Measurements from ENCODE around the gene GRP. TPM values are rescaled to one million over a fixed set of nuclear protein-coding genes. Genes with fewer than 3 reads are reported as not detected.

Gene GRP
- total RNA-seq, 1 donor from 2014 or later = not detected

GRCh38 chr18:59208602-59209125, 11.3 kb upstream of the GRP start:
- no peak overlapping the region for H3K4me3 Mint-ChIP-seq (ENCODE audit: low read depth)
- intact Hi-C loops (cut with micrococcal nuclease) = no loop called here
- no peaks in the 10 kb centered on the region for H3K4me1 Mint-ChIP-seq (ENCODE audit: low read depth)
- no peaks in the 10 kb centered on the region for H3K9me3 Mint-ChIP-seq
- no peak overlapping the region for H3K27ac Mint-ChIP-seq
- peaks cover 10% of the 10 kb centered on the region for H3K27me3 Mint-ChIP-seq (ENCODE audit: low read depth)
- DNase-seq (ENCODE audit: low spot score) = no peak
- H3K36me3 Mint-ChIP-seq (ENCODE audit: low read depth) = no peaks in the 10 kb centered on the region

- no peak for DNase-seq (ENCODE audit: low spot score)
- no peaks in the 10 kb centered on the region for H3K36me3 Mint-ChIP-seq (ENCODE audit: low read depth)
- H3K9me3 Mint-ChIP-seq = no peaks in the 10 kb centered on the region
- H3K4me3 Mint-ChIP-seq (ENCODE audit: low read depth) = no peak overlapping the region
- no peak overlapping the region for H3K27ac Mint-ChIP-seq
- H3K4me1 Mint-ChIP-seq (ENCODE audit: low read depth) = no peaks in the 10 kb centered on the region
- intact Hi-C loops (cut with micrococcal nuclease) = loop anchor here (10.0 kb wide), 1 partner anchor 125 kb away; no protein-coding TSS in a partner anchor
- peaks cover 11% of the 10 kb centered on the region for H3K27me3 Mint-ChIP-seq (ENCODE audit: low read depth)
These were observed 9.7 kb upstream of the GRP start for GRCh38 chr18:59210299-59210698.

GRCh38 chr18:59211629-59212028, 8.3 kb upstream of the GRP start:
- H3K27ac Mint-ChIP-seq = no peak overlapping the region
- no peaks in the 10 kb centered on the region for H3K36me3 Mint-ChIP-seq (ENCODE audit: low read depth)
- H3K4me1 Mint-ChIP-seq (ENCODE audit: low read depth) = no peaks in the 10 kb centered on the region
- intact Hi-C loops (cut with micrococcal nuclease) = loop anchor here (10.0 kb wide), 1 partner anchor 127 kb away; no protein-coding TSS in a partner anchor
- H3K27me3 Mint-ChIP-seq (ENCODE audit: low read depth) = peaks cover 15% of the 10 kb centered on the region
- no peak overlapping the region for H3K4me3 Mint-ChIP-seq (ENCODE audit: low read depth)
- H3K9me3 Mint-ChIP-seq = no peaks in the 10 kb centered on the region
- no peak for DNase-seq (ENCODE audit: low spot score)

GRCh38 chr18:59218018-59218417, 1.9 kb upstream of the GRP start:
- H3K36me3 Mint-ChIP-seq (ENCODE audit: low read depth) = no peaks in the 10 kb centered on the region
- no peaks in the 10 kb centered on the region for H3K9me3 Mint-ChIP-seq
- H3K27ac Mint-ChIP-seq = no peak overlapping the region
- H3K27me3 Mint-ChIP-seq (ENCODE audit: low read depth) = peaks cover 61% of the 10 kb centered on the region
- no peak for DNase-seq (ENCODE audit: low spot score)
- H3K4me1 Mint-ChIP-seq (ENCODE audit: low read depth) = no peaks in the 10 kb centered on the region
- no peak overlapping the region for H3K4me3 Mint-ChIP-seq (ENCODE audit: low read depth)
- intact Hi-C loops (cut with micrococcal nuclease) = loop anchor here (10.0 kb wide), 1 partner anchor 133 kb away; no protein-coding TSS in a partner anchor

- no peaks in the 10 kb centered on the region for H3K36me3 Mint-ChIP-seq (ENCODE audit: low read depth)
- no peak overlapping the region for H3K4me3 Mint-ChIP-seq (ENCODE audit: low read depth)
- H3K4me1 Mint-ChIP-seq (ENCODE audit: low read depth) = no peaks in the 10 kb centered on the region
- H3K9me3 Mint-ChIP-seq = no peaks in the 10 kb centered on the region
- intact Hi-C loops (cut with micrococcal nuclease) = loop anchor here (1.0 kb wide), 1 partner anchor 53 kb away; the partner anchor contains the start of gene RAX
- no peak overlapping the region for H3K27ac Mint-ChIP-seq
- H3K27me3 Mint-ChIP-seq (ENCODE audit: low read depth) = peaks cover 70% of the 10 kb centered on the region
- DNase-seq (ENCODE audit: low spot score) = no peak
These were observed 316 bp downstream of the GRP start for GRCh38 chr18:59220164-59220783.

GRCh38 chr18:59220784-59221765, 1.1 kb downstream of the GRP start:
- no peak overlapping the region for H3K4me3 Mint-ChIP-seq (ENCODE audit: low read depth)
- no peaks in the 10 kb centered on the region for H3K4me1 Mint-ChIP-seq (ENCODE audit: low read depth)
- intact Hi-C loops (cut with micrococcal nuclease) = loop anchor here (1.0 kb wide), 1 partner anchor 52 kb away; the partner anchor contains the start of gene RAX
- no peaks in the 10 kb centered on the region for H3K36me3 Mint-ChIP-seq (ENCODE audit: low read depth)
- H3K27me3 Mint-ChIP-seq (ENCODE audit: low read depth) = peaks cover 75% of the 10 kb centered on the region
- no peak for DNase-seq (ENCODE audit: low spot score)
- no peaks in the 10 kb centered on the region for H3K9me3 Mint-ChIP-seq
- H3K27ac Mint-ChIP-seq = no peak overlapping the region

GRCh38 chr18:59222341-59222740, 2.4 kb downstream of the GRP start:
- Mint-ChIP-seq H3K36me3 (ENCODE audit: low read depth) (no peaks in the 10 kb centered on the region), H3K4me1 (ENCODE audit: low read depth) (no peaks in the 10 kb centered on the region), H3K27me3 (ENCODE audit: low read depth) (peaks cover 78% of the 10 kb centered on the region), H3K4me3 (ENCODE audit: low read depth) (no peak overlapping the region), H3K9me3 (no peaks in the 10 kb centered on the region), H3K27ac (no peak overlapping the region)
- no peak for DNase-seq (ENCODE audit: low spot score)
- intact Hi-C loops (cut with micrococcal nuclease) = no loop called here

- H3K9me3 Mint-ChIP-seq = no peaks in the 10 kb centered on the region
- H3K4me1 Mint-ChIP-seq (ENCODE audit: low read depth) = no peaks in the 10 kb centered on the region
- no peak for DNase-seq (ENCODE audit: low spot score)
- no peak overlapping the region for H3K27ac Mint-ChIP-seq
- no peak overlapping the region for H3K4me3 Mint-ChIP-seq (ENCODE audit: low read depth)
- intact Hi-C loops (cut with micrococcal nuclease) = no loop called here
- no peaks in the 10 kb centered on the region for H3K36me3 Mint-ChIP-seq (ENCODE audit: low read depth)
- peaks cover 55% of the 10 kb centered on the region for H3K27me3 Mint-ChIP-seq (ENCODE audit: low read depth)
These were observed 8.4 kb downstream of the GRP start for GRCh38 chr18:59228351-59228750.

- Mint-ChIP-seq H3K9me3 (no peaks in the 10 kb centered on the region), H3K27ac (no peak overlapping the region), H3K4me1 (ENCODE audit: low read depth) (no peaks in the 10 kb centered on the region), H3K4me3 (ENCODE audit: low read depth) (no peak overlapping the region), H3K36me3 (ENCODE audit: low read depth) (no peaks in the 10 kb centered on the region), H3K27me3 (ENCODE audit: low read depth) (peaks cover 47% of the 10 kb centered on the region)
- intact Hi-C loops (cut with micrococcal nuclease) = no loop called here
- no peak for DNase-seq (ENCODE audit: low spot score)
These were observed 9.2 kb downstream of the GRP start for GRCh38 chr18:59229191-59229590.

- DNase-seq (ENCODE audit: low spot score) = no peak
- no peaks in the 10 kb centered on the region for H3K4me1 Mint-ChIP-seq (ENCODE audit: low read depth)
- no peak overlapping the region for H3K4me3 Mint-ChIP-seq (ENCODE audit: low read depth)
- H3K27ac Mint-ChIP-seq = no peak overlapping the region
- no peaks in the 10 kb centered on the region for H3K9me3 Mint-ChIP-seq
- H3K27me3 Mint-ChIP-seq (ENCODE audit: low read depth) = peaks cover 47% of the 10 kb centered on the region
- no peaks in the 10 kb centered on the region for H3K36me3 Mint-ChIP-seq (ENCODE audit: low read depth)
- intact Hi-C loops (cut with micrococcal nuclease) = no loop called here
These were observed 9.9 kb downstream of the GRP start for GRCh38 chr18:59229701-59230443.

- no peak overlapping the region for H3K4me3 Mint-ChIP-seq (ENCODE audit: low read depth)
- no peak overlapping the region for H3K27ac Mint-ChIP-seq
- no peaks in the 10 kb centered on the region for H3K4me1 Mint-ChIP-seq (ENCODE audit: low read depth)
- no peaks in the 10 kb centered on the region for H3K36me3 Mint-ChIP-seq (ENCODE audit: low read depth)
- no peak for DNase-seq (ENCODE audit: low spot score)
- intact Hi-C loops (cut with micrococcal nuclease) = no loop called here
- H3K9me3 Mint-ChIP-seq = no peaks in the 10 kb centered on the region
- H3K27me3 Mint-ChIP-seq (ENCODE audit: low read depth) = peaks cover 35% of the 10 kb centered on the region
These were observed 11.2 kb downstream of the GRP start for GRCh38 chr18:59231114-59231513.

GRCh38 chr18:59231877-59232276, 11.9 kb downstream of the GRP start:
- Mint-ChIP-seq H3K4me1 (ENCODE audit: low read depth) (no peaks in the 10 kb centered on the region), H3K36me3 (ENCODE audit: low read depth) (no peaks in the 10 kb centered on the region), H3K27me3 (ENCODE audit: low read depth) (peaks cover 35% of the 10 kb centered on the region), H3K4me3 (ENCODE audit: low read depth) (no peak overlapping the region), H3K27ac (no peak overlapping the region), H3K9me3 (no peaks in the 10 kb centered on the region)
- intact Hi-C loops (cut with micrococcal nuclease) = no loop called here
- DNase-seq (ENCODE audit: low spot score) = no peak
